Stimulated activated CD8-positive, alpha-beta memory T cell treated with anti-CD3 and anti-CD28 coated beads, Interleukin-7, amount 100 ng/mL, for 48 hours (primary cell): ENCODE results near the gene PCNA.
A peak's percentile ranks its signal among the peaks of the same experiment; 100 is the strongest.

Experiments used
- DNase-seq, 2 donors: peaks; one replicate each; pipeline ENCODE4 v3.0.0-alpha.2; 2020; ENCODE audit warnings: low read depth in 1 of 2; ENCODE audit errors: extremely low read depth in 1 of 2

PCNA gene

GRCh38 chr20:5143851-5144250 is 24.1 kb upstream of the PCNA start:
- DNase-seq: no peak

- DNase-seq: no peak
Measured at GRCh38 chr20:5141615-5142014, 21.9 kb upstream of the PCNA start.

- DNase-seq: no peak
Measured at GRCh38 chr20:5140195-5140594, 20.4 kb upstream of the PCNA start.

GRCh38 chr20:5136096-5136495 is 16.3 kb upstream of the PCNA start:
- DNase-seq: no peak

- DNase-seq: no peak
Measured at GRCh38 chr20:5135363-5136012, 15.7 kb upstream of the PCNA start.

- DNase-seq: no peak
Measured at GRCh38 chr20:5133998-5134397, 14.2 kb upstream of the PCNA start.

- DNase-seq: no peak
Measured at GRCh38 chr20:5131502-5131901, 11.7 kb upstream of the PCNA start.

- no peak for DNase-seq
Measured at GRCh38 chr20:5128886-5129285, 9.1 kb upstream of the PCNA start.

- DNase-seq: no peak
Measured at GRCh38 chr20:5127859-5128424, 8.2 kb upstream of the PCNA start.

- DNase-seq: peak; percentile 37 to 70
Measured at GRCh38 chr20:5127204-5127858, 7.6 kb upstream of the PCNA start.

GRCh38 chr20:5126512-5127203 is 6.9 kb upstream of the PCNA start, which contains the start of gene CDS2:
Gene CDS2 (plus strand): TSS chr20:5127008. CDS start chr20:5127093, 85 bp downstream.
- peak; percentile 100 for DNase-seq

- DNase-seq: no peak
Measured at GRCh38 chr20:5122873-5123260, 3.1 kb upstream of the PCNA start.

- no peak for DNase-seq
Measured at GRCh38 chr20:5120185-5120476, 373 bp upstream of the PCNA start.

- DNase-seq: no peak
Measured at GRCh38 chr20:5119143-5119434, 669 bp downstream of the PCNA start.

- no peak for DNase-seq
Measured at GRCh38 chr20:5118220-5119142, 1.3 kb downstream of the PCNA start.

GRCh38 chr20:5116875-5117274 is 2.9 kb downstream of the PCNA start:
- DNase-seq: no peak

GRCh38 chr20:5114403-5114802 is 5.4 kb downstream of the PCNA start:
- no peak for DNase-seq

- no peak for DNase-seq
Measured at GRCh38 chr20:5113615-5113986, 6.2 kb downstream of the PCNA start.

- no peak for DNase-seq
Measured at GRCh38 chr20:5109276-5109675, 10.5 kb downstream of the PCNA start.

GRCh38 chr20:5104479-5104878 is 15.3 kb downstream of the PCNA start:
- DNase-seq: no peak

- peak; percentile 34 to 39 for DNase-seq
Measured at GRCh38 chr20:5100684-5101347, 18.9 kb downstream of the PCNA start.
